NCI-H460 (cell line): ENCODE results near the gene METRNL. TPM values are rescaled to one million over a fixed set of nuclear protein-coding genes. Genes with fewer than 3 reads are reported as not detected.
"Not testable (repeated sequence)": the region's sequence is repeated elsewhere in the genome, so short reads cannot be mapped to it uniquely, and the experiment has no call there.

Experiments
- DNase-seq: peaks from one replicate; pipeline ENCODE4 v3.0.0-alpha.2; 2016; ENCODE audit warnings: low read depth; ENCODE audit errors: extremely low read depth
- total RNA-seq: library from RNA; depleted of rRNA; stranded (reverse); fragments of >200 nt; shearing (Covaris generic); gene quantifications from 2 replicates; pipeline ENCODE4 v1.2.3, GENCODE V29; 2014

Gene METRNL
- total RNA-seq, 1 experiment from 2014 or later = 23.7 TPM

DNA sequence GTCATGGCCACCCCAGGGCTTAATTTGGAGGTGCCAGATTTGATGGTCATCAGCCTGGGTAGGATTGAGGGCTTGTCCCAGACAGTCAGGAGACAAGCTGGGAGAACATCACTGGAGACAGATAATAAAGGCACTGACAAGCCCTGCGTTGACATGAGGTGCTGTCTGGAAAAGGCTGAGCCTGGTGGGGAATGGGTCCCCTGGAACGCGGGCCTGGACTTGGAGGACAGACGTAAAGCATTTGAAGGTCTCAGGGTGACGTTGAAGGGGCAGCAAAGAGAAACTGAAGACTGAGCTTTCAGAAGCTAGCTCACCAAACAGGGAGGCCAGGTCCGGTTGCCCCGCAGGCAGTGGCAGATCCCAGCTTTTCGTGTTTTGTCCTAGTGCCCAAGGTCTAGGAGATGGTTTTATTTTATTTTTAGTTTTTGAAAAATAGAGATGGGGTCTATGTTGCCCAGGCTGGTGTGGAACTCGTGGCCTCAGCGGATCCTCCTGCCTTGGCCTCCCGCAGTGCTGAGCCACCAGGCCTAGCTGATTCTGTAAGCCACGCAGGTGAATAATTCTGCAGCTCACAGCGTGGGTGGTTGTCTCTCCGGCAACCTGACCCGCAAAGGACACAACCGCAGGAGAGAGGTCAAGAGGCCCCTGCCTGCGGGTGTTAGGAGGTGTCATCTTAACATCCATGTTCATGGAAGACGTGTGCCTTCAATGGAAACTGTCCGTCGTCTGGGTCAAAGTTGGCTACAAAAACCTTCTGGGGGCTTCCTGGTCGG, 37.6 kb downstream of the METRNL start:
- no peak for DNase-seq

GRCh38 chr17:83117583-83117982, 38.2 kb downstream of the METRNL start:
- no peak for DNase-seq

- no peak for DNase-seq
These were observed 38.8 kb downstream of the METRNL start for GRCh38 chr17:83118071-83118841.

DNA sequence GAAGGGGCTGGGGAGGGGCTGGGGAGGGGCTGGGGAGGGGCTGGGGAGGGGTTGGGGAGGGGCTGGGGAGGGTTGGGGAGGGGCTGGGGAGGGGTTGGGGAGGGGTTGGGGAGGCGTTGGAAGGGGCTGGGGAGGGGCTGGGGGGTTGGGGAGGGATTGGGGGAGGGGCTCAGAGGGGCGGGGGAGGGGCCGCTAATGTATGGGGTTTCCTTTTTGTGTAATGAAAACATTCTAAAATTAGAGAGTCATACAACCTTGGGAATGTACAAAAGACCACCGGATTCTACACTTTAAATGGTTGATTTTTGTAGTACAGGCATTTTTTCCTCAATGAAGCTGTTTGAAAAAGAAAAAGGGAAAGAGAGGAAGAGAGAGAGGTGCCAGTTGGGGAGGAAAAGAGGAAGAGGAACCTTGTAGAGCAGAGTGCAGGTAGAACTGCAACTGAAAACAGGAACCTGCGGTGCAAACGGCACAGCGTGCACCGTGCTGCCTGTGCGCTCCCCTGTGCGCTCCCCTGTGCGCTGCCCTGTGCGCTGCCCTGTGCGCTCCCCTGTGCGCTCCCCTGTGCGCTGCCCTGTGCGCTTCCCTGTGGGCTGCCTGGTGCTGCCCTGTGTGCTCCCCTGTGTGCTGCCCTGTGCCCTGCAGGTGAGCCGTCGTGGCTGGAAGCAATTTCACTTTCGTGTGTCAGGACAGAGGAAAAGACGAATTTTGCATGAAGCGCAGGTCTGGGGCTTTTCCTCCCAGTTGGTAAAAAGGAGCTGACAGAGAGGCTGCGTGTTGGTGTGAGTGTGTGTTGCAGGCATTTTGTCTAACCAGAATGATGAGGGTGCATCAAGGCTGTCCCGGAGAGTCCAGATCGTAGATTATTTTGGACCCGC, 40.8 kb downstream of the METRNL start:
- DNase-seq = no peak

- DNase-seq = not testable (repeated sequence)
These were observed 42.1 kb downstream of the METRNL start for GRCh38 chr17:83121473-83121872.

GRCh38 chr17:83121921-83122820, 42.8 kb downstream of the METRNL start:
- no peak for DNase-seq

DNA sequence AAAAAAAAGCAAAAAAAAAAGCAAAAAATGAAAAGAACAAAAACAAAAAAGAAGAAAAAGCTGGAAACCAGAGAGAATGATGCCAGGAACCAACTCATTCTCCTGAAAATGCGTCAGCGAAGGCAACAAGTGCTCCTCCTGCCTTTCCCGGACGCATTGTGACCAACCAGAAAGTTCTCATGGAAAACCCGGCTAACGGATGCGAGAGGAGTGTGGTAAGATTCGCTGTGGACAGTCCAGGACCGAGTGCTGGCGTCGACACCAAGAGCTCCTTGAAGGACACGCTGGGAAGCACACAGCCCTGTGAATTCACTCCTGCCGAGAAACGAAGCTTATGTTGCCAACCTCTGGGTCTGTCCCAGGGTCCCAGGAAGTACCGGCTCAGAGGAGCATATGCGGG, 43.4 kb downstream of the METRNL start:
- DNase-seq = no peak

DNA sequence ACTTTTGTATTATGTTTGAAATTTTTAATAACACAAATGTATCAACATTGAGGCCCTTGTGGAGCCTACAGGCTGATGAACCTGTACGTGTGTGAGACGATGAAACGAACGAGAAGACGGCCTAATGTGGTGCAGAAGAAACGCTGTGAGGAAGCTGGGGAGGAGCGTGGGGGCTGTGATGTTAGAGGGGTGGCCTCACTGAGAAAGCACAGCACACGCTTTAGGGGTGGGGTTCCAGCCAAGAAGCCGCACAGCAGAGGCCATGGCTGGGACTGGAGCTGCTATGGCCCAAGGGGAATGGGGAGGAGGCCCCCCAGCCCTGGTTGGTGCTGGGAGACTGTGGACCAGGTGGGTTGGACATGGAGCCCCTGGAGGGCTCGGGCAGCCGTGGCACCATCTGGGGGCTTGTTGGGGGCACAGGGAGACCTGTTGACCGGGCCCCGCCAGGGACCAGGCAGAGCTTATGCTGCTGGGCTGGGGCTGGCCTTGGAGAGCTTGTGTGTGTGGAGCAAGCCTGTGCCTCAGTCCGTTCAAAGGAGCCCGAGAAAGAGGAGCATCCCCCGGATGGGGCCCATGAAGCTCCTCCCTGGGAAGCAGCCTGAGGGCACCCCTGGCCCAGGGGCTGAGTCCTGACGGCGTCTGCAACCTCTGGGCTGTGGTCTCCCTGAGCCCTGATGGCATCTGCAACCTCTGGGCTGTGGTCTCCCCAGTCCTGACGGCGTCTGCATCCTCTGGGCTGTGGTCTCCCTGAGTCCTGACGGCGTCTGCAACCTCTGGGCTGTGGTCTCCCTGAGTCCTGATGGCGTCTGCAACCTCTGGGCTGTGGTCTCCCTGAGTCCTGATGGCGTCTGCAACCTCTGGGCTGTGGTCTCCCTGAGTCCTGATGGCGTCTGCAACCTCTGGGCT, 44.7 kb downstream of the METRNL start:
- DNase-seq = no peak

GRCh38 chr17:83124871-83125514, 45.6 kb downstream of the METRNL start:
- DNase-seq = no peak

DNA sequence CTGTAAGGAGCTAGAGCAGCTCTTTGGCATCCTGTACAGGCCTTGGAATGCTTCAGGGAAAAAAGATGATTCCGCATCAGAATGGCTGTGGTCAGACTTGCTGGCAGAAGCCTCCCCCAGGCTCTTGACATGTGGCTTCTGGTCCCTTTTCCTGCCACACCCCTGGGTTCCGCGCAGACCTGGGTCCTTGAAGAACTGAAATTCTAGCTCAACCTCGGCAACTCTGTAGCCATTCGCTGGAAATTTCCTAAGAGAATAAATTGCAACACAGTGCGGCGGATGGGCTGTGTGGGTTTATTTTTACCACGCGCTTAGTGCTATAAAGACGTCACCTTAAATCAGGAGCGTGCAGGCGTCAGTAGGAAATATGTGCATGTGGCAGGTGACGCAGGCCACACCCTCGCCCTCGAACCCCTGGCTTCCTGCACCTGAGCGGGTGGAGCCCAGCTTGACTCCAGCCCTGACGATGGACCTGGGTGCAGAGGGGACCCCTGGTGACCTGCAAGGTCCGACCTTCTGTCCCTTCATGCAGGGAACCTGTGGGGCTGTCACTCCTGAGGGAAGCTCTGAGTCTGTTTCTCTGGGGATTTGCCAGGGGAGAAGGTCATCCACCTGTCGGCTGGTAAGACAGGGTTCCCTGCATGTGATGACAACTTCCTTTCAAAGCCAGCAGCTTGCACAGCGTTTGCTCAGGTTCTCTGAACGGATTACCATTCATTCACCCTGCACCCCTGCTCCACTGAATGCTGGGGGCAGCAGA, 46.3 kb downstream of the METRNL start:
- no peak for DNase-seq

- no peak for DNase-seq
These were observed 46.9 kb downstream of the METRNL start for GRCh38 chr17:83126275-83126811.

GRCh38 chr17:83127431-83128160, 48.2 kb downstream of the METRNL start:
- DNase-seq = no peak

GRCh38 chr17:83128306-83129240, 49.2 kb downstream of the METRNL start:
- no peak for DNase-seq

GRCh38 chr17:83129676-83130075, 50.3 kb downstream of the METRNL start:
- DNase-seq = no peak

DNA sequence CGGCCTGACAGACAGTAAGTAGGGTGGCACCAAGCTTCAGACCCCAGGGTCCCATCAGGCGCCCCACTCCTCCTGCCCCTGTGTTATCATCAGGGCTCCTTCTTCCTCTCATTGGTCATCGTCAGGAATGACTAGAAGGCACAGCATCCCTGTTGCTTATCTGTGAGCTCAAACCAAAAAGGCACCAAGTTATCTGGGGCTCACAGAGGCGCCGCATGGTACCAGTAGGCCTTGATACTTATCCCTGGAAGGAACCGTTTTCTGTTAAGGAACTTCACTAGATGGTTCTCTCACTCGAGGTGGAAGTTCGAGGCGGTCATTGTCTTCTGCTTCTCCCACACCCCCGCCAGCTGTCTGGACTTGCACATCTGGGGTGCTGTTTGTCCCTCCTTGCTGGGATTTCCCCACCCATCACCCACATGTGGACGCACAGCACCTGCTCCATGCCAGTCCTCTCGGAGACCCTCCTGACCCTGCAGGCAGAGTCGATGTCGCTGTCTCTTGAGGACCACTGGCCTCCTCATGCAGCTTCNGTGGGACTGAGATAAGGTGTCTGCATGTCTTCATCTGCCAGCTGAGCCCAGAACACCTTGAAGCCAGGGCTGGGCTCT, 52.1 kb downstream of the METRNL start:
- no peak for DNase-seq
